NCI-H345 (cell line): ENCODE measurements around the gene ZNF668.

Source experiments
- DNase-seq: peaks from one replicate; lab custom pipeline; 2025; lab: John Stamatoyannopoulos, UW

The ZNF668 gene

GRCh38 chr16:31081428-31082351 lies 7.7 kb upstream of the ZNF668 start:
- no peak for DNase-seq

- no peak for DNase-seq
Measured at GRCh38 chr16:31080756-31081419, 6.8 kb upstream of the ZNF668 start.

GRCh38 chr16:31080035-31080629 lies 6.1 kb upstream of the ZNF668 start:
- DNase-seq: no peak

- no peak for DNase-seq
Measured at GRCh38 chr16:31079342-31079944, 5.4 kb upstream of the ZNF668 start.

GRCh38 chr16:31078597-31079341 lies 4.7 kb upstream of the ZNF668 start:
- no peak for DNase-seq

GRCh38 chr16:31077592-31078396 lies 3.8 kb upstream of the ZNF668 start:
- DNase-seq: no peak

- no peak for DNase-seq
Measured at GRCh38 chr16:31077024-31077423, 3.0 kb upstream of the ZNF668 start.

- no peak for DNase-seq
Measured at GRCh38 chr16:31076319-31076718, 2.3 kb upstream of the ZNF668 start.

GRCh38 chr16:31074814-31075183 lies 759 bp upstream of the ZNF668 start:
- no peak for DNase-seq

GRCh38 chr16:31073142-31073969 lies 684 bp downstream of the ZNF668 start:
- DNase-seq: peak; percentile 95

GRCh38 chr16:31072540-31073141 lies 1.4 kb downstream of the ZNF668 start:
- DNase-seq: peak; percentile 25

GRCh38 chr16:31071861-31072260 lies 2.2 kb downstream of the ZNF668 start:
- no peak for DNase-seq

GRCh38 chr16:31067342-31067741 lies 6.7 kb downstream of the ZNF668 start:
- no peak for DNase-seq

GRCh38 chr16:31064882-31065461 lies 9.1 kb downstream of the ZNF668 start:
- no peak for DNase-seq

GRCh38 chr16:31063843-31064611 lies 10.0 kb downstream of the ZNF668 start:
- DNase-seq: no peak

- DNase-seq: no peak
Measured at GRCh38 chr16:31063495-31063842, 10.6 kb downstream of the ZNF668 start.

GRCh38 chr16:31061813-31062440 lies 12.1 kb downstream of the ZNF668 start:
- DNase-seq: no peak
